Prostate gland (tissue), 2 donors: ENCODE measurements around the gene UBAC2.

Source experiments
- CTCF ChIP-seq, 4 experiments: fragments of 200-600 bp in 2 of 4; fragments of 450-650 bp in 2 of 4; sonication (generic) in 2 of 4; IDR thresholded peaks; 1 replicate in 3 of 4; 2 replicates in 1 of 4; pipeline ENCODE4 v1.5.1; 2016 to 2019; ENCODE audit warnings: antibody characterized with exemption in 4 of 4, mild to moderate bottlenecking in 2 of 4, moderate library complexity in 2 of 4
- POLR2A ChIP-seq: fragments of 450-650 bp; IDR thresholded peaks from one replicate; pipeline ENCODE4 v1.6.1; 2016; ENCODE audit warnings: antibody characterized with exemption, mild to moderate bottlenecking

GRCh38 chr13:99408703-99409000 lies 208.0 kb downstream of the UBAC2 start:
- TF ChIP-seq CTCF (IDR thresholded peaks at IDR 0.05) = no peak
- no peak for TF ChIP-seq POLR2A
